Inflammatory macrophage treated with lipopolysaccharide for 4 hours (primary cell): ENCODE data around the gene MCHR2.
"Not testable (repeated sequence)": the region's sequence is repeated elsewhere in the genome, so short reads cannot be mapped to it uniquely, and the experiment has no call there.

Experiments
- DNase-seq: peaks from one replicate; pipeline ENCODE4 v3.0.0-alpha.2; 2020

The MCHR2 gene, protein sequence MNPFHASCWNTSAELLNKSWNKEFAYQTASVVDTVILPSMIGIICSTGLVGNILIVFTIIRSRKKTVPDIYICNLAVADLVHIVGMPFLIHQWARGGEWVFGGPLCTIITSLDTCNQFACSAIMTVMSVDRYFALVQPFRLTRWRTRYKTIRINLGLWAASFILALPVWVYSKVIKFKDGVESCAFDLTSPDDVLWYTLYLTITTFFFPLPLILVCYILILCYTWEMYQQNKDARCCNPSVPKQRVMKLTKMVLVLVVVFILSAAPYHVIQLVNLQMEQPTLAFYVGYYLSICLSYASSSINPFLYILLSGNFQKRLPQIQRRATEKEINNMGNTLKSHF

DNA sequence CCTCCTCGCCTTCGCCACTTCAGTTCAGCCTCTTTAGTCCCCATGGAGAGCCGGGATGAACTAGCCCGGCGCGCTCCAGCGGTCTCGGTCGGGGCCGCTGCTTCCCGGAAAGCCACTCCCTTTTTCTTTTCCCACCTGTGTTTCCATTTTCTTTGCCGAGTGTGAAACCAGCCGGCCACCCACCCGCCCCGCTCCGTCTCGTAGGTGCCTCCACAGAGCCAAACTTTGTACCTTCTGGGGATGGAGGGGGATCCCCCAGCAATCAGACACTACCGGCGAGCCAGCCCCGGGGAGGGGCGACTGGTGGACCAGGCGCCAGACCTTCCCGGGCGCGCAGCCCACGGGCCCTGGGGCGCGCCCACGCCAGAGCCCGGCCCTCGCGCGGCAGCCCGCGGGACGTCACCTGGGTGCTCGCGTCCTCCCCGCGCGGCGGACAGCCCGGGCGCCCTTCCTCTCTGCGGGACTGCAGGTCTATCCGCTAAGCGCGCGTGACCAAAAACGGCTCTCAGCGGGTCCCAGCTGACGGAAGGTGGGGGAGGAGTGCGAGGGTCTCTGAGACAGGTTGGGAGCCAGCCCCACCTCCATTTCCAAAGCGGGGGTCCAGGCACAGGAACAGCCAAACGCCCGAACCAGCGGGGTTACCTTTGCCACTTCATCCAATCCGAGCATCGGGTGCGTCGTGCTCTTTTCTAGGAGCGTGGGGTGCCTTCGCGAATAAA is at the start of gene MCHR2:
TSS of gene MCHR2 (minus strand) at position 691 of the 719 bp plus-strand sequence. CDS start 38,076 bp downstream, outside the sequence.
- DNase-seq, result no peak

DNA sequence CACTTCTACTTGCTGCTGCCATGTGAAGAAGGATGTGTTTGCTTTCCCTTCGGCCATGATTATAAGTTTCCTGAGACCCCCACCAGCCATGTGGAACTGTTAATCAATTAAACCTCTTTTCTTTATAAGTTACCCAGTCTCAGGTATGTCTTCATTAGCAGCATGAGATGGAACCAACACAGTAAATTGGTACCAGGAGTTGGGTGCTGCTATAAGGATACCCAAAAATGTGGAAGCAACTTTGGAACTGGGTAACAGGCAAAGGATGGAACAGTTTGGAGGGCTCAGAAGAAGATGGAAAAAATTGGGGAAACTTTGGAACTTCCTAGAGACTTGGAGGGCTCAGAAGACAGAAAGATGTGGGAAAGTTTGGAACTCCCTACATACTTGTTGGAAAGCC is 44.5 kb upstream of the MCHR2 start:
- DNase-seq, result not testable (repeated sequence)

DNA sequence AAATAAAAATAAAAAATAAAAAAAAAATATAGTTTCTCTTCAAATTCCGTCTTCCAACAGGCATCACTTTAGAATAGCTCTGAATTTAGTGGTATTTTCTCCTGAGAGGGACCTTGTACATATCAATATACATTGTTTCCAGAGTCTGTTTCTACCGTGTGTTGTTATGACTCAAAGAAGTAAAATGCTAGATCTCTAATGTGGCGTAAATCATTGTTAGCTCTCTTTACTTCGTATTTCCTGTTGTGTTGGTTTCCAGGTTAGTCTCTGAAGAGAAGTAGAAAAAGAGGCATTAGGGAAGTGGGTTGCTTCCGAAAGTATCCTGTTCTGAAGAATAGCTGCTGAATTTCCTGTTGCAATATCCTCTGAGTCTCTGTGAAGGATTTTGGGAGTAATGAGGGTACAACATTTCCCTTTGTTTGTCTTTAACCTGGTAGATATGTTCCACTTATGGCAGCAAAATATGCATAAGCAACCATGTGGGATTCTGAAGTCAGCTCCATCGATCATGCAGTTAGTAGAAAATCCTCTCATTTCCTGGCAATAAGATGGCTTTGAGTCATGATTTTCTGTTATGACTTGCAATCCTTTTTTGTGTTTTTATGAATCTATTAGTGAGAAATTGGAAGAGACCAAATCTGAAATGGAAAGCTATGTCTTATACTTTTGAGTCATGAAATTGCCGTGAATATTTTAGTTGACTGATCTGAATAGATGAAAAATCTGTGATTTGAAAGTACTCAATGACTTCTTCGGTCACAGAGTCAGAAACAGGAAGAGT is 42.0 kb upstream of the MCHR2 start:
- DNase-seq, result no peak

DNA sequence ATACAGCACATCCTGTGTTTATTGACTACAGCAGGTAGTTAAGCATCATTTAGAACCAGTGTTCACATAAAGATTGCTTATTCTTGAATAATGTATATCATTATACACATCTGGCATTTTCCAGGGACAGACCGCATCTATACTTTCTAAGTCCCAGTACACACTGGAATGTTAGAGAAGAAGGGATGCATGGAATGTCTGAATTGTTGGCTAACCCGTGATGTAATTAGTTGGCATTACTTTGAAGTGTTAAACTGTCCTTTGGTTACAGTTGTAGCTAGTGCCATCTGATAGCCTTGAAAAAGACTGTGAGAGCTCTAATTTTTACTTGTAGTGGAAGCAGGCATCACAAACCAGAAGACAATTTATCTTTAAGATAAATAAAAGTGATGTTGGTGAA is 29.8 kb upstream of the MCHR2 start:
- no peak for DNase-seq

DNA sequence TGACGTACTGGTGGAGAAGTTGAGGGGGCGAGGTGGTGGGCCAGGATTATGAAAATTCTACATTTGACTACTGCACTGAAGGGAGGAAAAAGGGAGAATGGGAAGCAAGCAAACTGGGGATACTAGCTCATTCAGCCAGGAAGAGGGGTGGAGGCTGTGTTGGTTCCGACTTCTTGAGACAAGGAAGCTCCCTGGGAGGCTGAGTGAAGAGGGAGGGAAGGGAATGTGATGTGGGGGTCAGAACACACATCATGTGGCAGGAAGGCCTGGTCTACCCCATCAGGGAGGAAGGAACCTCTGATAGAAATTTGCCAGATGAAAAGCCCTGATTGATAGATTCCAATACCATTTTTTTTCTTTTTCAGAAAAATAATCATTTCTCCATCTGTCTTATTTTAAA is 28.8 kb upstream of the MCHR2 start:
- DNase-seq, result no peak

DNA sequence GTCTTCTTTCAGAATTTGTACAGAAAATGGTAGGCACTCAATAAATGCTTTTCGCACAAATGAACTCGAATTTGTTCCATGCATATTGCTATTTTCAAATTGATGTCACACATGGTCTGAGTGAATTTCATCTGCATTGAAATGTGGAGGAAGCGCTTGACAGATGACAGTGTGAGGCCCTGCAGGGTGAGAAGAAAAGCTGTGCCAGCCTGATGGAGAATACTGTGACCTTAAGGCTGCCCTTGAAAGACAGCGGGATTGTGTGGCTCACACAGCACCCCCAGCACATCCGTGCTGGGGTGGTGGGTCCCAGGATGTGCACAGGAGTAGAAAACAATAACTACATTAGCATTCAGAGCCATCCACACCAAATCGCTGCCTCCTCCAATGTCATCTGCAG is 14.8 kb upstream of the MCHR2 start:
- DNase-seq, result no peak

DNA sequence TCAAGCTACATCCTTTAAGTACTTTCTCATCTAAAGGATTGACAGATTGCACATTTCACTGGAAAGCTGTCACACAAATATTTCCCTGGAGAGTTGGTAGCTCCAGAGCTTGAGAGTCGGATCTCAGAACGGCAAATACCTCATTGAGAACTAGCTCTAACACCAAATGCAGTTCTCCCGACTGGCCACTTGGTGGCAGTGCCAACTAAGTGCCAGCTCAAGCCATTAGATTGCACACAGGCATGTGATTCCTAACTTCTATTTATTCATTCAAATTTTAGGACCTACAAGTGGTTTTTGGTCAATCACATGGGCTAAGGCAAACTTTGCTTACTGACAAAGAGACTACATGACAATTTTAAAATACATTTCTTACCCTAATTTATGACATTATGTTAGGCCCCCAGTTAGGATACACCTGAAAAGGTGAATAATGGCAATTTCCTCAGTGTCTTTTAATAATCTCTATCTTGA is 7.9 kb upstream of the MCHR2 start:
- peak; percentile 55 for DNase-seq

DNA sequence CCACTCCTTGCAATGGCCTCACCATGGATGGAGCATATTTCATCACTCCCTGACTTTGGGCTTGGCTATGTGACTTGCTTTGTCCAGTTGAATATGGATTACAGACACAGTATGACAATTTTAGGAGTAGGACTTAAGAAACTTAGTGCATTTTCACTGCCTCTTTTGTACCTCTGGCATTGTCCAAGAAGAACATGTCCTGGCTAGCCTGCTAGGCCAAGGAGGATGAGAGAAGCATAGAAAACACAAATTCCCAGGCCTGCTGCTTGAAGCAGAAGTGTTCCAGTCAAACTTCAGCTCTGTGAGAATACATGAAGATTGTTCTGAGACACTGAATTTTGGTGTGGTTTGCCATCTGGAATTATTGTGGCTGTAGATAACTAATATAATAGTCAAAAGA is 3.1 kb upstream of the MCHR2 start:
- DNase-seq, result no peak

DNA sequence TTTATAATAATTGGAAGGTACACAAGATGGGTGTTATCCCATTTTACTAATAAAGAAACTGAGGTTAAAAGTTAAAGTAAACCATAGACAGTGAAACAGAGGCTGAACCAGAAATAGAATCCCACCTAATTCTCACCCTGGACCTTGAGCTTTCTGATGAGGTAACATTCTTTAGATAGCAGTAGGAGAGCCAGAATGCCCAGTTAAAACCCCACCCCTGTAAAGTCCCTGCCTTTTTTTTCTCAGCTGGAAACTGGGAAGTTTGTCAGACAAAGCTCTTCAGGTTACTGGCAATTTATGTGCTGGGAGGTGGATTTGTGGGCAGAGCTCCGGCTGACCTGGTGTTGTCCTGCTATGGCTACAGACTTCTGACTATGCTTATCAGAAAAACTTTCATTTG is 1.9 kb upstream of the MCHR2 start:
- DNase-seq, result no peak

DNA sequence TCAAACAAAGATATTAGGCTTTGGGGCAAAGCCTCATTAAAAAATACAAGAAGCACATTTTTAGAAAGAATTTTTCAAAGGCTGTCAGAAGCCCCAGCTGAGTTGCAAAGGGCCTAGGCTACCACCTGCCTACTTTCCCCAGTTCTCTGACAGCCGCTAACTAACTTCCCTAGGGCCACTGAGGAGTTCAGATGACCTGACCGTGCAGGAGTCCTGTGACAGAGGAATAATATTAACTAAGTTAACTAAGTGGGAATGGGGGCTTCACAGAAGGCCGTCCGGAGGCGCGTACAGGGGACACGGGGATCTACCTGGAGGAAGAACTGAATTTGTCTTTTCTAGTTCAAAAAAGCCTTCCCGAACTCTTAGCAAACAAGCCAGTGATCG is 884 bp downstream of the MCHR2 start:
- DNase-seq, result no peak

DNA sequence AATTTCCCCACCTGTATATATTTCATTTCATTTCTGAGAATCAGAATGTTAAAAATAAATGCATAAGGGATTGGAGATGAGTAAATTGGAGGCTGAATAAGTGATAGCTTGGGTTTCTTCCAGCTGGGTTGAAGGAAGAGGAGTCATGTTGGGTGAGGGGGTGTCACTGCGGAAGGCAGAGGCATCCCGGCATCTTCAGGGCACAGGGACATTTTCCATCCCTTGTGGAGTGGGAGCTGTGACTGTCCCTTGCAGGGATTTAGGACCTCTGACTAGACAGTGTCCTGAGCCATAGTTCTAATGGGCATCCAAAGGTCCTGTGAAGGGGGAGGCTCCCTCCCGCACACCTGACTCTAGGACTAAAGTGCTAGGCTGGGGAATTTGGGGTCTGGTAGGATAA is 2.1 kb downstream of the MCHR2 start:
- no peak for DNase-seq

DNA sequence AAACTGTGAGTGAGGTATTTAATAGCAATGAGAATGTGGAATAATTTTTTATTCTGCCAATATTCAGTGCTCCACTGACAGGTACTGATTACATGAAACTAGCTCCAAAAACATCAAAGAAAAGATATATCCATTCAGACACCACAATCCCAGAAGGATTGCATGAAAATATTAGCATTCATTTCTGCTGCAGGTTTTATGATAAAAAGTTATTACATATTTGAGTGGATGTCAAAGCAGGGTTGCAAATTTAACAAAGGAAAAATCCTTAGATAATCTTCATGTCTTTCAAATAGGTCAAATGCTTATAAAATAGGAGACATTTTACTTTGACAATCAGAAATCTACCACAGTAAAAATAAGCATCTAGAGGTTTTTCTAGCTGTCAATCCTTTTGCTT is 13.3 kb downstream of the MCHR2 start:
- DNase-seq, result no peak

DNA sequence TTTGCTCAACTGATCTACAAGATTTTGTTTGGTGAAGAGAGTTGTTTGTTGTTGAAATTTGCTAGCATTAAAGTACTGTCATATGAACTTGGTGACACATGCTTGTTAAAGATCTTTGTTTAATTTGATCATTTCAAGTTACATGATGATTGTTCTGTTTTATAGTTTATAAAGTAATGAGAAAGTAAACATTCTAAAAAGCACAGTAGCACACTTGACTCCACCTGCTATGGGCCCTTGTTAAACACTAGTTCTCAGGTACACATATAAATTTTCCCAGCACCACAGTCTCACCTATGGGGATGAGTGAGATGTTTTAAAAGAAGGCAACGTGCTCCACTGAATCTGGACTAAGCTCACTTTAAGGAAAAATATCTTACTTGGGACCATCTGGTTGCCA is 14.1 kb downstream of the MCHR2 start:
- no peak for DNase-seq

DNA sequence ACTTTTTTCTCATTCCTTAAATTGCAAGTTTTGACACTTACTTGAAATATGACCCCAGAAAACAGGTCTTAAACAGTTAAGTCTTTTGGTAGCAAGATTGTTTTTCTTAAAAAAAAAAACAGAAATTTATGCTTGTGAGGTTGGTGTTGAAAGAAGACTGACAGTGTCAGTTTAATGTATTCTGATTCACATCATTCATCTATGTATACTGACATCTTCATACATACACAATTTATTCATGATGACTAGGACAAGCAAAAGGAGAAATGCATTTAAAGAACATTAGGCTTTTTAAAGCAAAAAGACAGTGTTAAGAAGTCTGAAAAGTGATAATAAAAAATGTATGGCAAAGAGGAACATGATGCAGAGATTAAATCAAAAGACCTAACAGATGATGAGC is 27.0 kb downstream of the MCHR2 start:
- no peak for DNase-seq

DNA sequence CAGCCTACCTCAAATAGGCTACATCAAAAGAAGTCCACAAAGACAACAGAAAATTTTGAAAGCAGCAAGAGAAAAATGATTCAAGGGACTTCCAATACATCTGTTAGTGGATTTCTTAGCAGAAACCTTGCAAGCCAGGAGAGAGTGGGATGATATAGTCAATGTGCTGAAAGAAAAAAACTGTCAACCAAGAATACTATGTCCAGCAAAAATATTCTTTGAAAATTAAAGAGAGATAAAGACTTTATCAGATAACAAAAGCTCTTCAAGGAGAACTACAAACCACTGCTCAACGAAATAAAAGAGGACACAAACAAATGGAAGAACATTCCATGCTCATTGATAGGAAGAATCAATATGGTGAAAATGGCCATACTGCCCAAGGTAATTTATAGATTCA is 34.0 kb downstream of the MCHR2 start:
- DNase-seq, result no peak

DNA sequence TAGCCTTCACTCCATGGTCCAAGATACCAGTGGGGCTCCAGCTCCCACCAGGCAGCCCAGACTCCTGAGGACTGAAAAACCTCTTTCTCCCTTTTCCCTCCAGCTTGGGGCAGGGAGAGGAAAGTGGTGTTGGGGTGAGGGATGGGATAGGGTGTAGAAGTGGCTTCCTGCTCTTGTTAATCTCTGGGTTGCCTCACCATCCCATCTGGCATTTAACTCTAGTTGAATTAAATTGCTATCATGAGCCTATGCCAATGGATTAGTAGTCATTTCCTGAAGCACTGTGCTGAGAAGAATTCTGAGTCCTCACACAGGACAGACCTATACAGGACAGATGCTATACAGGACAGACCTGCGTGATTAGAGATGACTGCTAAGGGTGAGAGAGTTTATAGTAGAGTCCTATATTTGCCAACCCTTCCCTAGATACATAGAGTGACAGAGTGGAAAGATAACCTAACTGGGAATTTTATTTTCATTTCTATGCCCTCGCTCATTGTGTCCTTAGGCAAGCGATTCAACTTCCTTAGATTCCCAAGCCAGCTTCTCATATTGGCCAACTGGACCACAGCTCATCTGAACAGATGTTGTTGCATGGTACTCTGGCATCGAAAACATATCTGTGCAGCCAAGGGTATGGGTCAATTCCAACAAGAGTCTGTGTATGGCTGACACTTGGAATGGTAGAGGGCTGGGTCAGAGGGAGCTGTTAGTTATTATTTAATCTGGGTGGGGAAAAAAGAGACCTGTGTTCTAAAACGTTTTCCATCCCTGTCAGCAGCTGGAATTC is 42.8 kb downstream of the MCHR2 start:
- no peak for DNase-seq

DNA sequence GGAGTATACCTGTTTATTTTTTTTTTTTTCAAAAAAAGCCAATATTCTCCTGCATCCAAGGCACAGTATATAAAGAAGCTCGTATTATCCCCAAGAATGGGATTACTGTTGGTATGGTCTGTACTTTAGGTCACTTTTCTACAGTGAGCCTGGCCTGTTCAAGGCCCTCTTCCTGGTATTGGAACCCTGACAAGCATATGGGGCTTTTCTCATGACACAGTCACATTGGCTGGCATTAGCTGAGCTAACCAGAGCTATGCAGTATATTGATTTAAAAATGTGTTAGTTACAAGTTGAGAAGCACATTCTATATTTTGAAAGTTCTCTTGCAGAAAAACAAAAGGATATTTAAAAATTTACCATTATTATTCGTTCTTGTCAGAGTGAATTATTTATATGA is 48.0 kb downstream of the MCHR2 start:
- DNase-seq, result no peak

DNA sequence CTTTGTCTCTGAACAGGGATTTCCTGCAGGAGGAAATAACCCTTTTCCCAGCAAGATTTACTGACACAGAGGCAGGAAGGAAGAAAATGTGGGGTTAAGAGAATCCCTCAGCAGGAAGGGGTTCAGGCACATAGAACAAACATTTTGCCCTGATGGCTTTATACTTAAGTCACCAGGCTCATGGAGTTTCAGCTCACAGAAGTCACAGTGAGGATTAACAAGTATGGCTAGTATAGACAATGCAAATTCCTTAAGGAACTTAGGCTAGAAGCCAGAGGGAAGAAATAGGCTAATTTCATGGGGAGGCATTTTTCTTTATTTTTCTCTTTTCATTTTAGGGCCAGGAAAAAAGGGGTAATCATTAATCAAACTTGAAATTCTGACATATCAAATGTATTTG is 50.2 kb downstream of the MCHR2 start:
- no peak for DNase-seq

DNA sequence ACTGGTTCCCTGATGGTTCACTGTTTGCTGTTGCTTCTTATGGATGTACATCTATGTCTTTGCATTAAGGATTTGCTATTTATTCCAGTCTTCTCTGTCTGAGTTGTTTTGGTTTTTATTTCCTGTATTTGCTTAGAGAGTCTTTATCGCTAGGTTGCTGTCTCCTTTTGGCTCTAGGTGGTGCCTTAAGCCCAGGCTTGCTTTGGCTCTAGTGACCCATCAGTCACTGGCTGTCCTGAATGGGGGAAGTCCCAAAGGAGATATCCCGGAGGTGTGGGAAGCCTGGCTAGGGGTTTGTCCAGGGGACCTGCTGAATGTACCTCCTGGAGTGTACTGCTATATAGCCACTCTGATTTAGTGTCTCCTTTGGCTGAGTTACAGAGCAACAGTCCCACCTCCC is 53.4 kb downstream of the MCHR2 start:
- DNase-seq, result no peak

DNA sequence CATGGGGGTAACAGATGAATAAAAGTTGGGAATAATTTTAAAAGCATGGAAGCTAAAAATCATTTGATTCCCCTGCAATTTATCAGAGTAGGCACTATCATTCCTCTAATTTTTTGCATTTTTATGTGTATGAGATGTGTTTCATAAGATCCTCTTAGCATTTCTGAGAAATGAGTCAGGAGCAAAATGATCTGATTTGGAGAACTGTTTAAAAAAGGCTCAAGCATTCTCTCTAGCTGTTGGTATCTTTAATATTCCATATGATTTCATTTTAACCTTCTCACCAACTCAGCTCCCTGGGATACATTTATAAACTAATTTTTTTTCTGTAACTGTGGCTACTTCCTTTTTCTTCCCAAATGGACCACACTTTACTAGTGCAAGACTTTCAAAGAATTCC is 60.9 kb downstream of the MCHR2 start:
- DNase-seq, result no peak

DNA sequence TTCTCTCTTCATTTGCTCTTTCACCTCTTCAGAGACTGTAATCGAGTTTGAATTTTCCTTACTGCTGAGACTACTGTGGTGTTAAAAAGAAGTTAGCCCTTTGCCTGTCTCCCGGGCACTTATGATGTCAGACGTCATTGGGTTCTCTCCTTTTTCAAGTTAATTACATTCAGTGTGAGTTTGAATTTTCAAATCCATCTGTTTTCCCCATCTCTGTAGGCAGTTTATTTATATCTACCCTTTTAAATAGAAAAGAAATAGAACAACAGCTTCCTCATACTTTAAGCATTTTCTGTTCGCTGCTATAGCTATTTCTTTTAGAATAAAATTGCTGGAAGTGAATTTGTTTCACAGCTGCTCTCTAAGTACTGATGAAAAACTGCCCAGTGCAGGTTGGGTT is 81.4 kb downstream of the MCHR2 start:
- DNase-seq, result no peak

DNA sequence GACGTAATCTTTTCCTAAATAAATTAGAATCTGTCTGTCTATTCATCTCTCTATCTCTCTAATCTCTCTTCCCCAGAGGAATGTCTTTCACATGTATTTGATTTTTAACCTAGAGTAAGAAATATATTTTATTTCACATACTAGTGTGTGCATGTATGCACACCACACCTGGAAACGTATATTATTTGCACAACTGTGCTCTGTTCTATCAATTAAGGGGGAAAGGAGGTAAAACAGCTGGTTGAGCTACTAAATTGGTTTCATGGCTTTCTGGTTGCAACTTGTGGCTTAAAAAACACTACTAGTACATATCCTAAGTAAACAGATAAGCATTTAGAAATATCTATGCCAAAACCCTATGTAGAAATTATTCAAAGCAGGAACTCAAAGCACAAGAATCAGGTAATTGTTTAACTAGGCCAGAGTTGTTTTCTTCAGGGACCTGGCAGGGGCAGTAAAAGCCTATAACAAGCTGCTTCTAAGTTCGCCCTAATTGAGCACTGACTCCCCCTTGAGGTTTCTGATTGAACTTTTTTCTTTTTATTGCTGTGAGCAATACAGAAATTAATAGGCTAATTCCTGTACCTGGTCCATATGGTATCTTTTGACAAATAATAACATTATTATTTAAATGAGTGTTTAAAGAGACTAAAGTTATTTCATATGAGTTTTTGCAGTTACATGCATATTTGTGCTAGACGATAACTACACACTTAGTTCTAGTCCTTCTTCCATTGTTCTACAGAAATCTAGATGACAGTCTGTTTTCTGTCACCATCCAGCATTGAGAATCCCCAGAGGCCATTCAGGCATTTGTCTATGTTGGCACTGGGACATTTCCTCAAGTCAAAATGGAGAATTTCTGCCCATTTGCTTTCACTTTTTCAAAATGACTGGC is 88.6 kb downstream of the MCHR2 start:
- DNase-seq, result peak; percentile 26
